Sigmoid colon (tissue), 7 donors: ENCODE results near the gene PPP1R12A. TPM values are rescaled to one million over a fixed set of nuclear protein-coding genes. Genes with fewer than 3 reads are reported as not detected.
"Not testable (repeated sequence)": the region's sequence is repeated elsewhere in the genome, so short reads cannot be mapped to it uniquely, and the experiment has no call there.

Experiments used
- DNase-seq: peaks from one replicate; pipeline ENCODE4 v3.0.0-alpha.2; 2019
- H3K27ac ChIP-seq, 4 donors: fragments of 200-600 bp; sonication (generic); one replicate each; pipeline ENCODE4 v1.5.1; 2016 to 2019; ENCODE audit warnings: mild to moderate bottlenecking in 1 of 4
- H3K27me3 ChIP-seq, 3 donors: fragments of 200-600 bp; sonication (generic); one replicate each; pipeline ENCODE4 v1.5.1; 2019; ENCODE audit warnings: mild to moderate bottlenecking in 1 of 3
- H3K36me3 ChIP-seq, 4 donors: fragments of 200-600 bp; sonication (generic); one replicate each; pipeline ENCODE4 v1.5.1; 2016 to 2019
- H3K4me1 ChIP-seq, 4 donors: fragments of 200-600 bp; sonication (generic); one replicate each; pipeline ENCODE4 v1.5.1; 2017 to 2019
- H3K4me3 ChIP-seq, 4 donors: fragments of 200-600 bp; sonication (generic); one replicate each; pipeline ENCODE4 v1.5.1; 2017 to 2019; ENCODE audit warnings: mild to moderate bottlenecking in 2 of 4, moderate library complexity in 1 of 4
- H3K9me3 ChIP-seq, 4 donors: fragments of 200-600 bp in 3 of 4; sonication (generic) in 3 of 4; one replicate each; pipeline versions ENCODE4 v1.5.1 to v1.6.1; 2013 to 2019
- EP300 ChIP-seq, 4 donors: sonication (generic); formaldehyde crosslinking; IDR thresholded peaks; one replicate each; pipeline ENCODE4 v1.6.1; 2017; ENCODE audit warnings: antibody characterized with exemption in 4 of 4
- POLR2A ChIP-seq, 2 donors: fragments of 450-650 bp; IDR thresholded peaks; one replicate each; pipeline ENCODE4 v1.6.1; 2016; ENCODE audit warnings: antibody characterized with exemption in 2 of 2, mild to moderate bottlenecking in 2 of 2, moderate library complexity in 2 of 2
- POLR2AphosphoS5 ChIP-seq, 4 donors: sonication (generic); formaldehyde crosslinking; IDR thresholded peaks; one replicate each; pipeline ENCODE4 v1.6.1; 2017; ENCODE audit warnings: antibody characterized with exemption in 4 of 4
- WGBS, 2 donors: extraction: QIAGEN DNeasy Blood & Tissue Kit; methylation state at CpG; one replicate each; pipeline ENCODE4 v1.1.7; 2013; 5-methylcytosine and 5-hydroxymethylcytosine counted together
- intact Hi-C: fragments of 100-400 bp; cut with DNase I; formaldehyde crosslinking; loops from one replicate; pipeline ENCODE4 v1.15.1; 2023
- polyA plus RNA-seq, 3 donors: library from polyadenylated mRNA; stranded (reverse); fragments of 200-250 nt; gene quantifications; one replicate each; pipeline ENCODE4 v1.2.3, GENCODE V29; 2013
- total RNA-seq, 4 donors: library from RNA; depleted of rRNA; stranded (reverse); fragments of >200 nt; gene quantifications; one replicate each; pipeline ENCODE4 v1.1.0, GENCODE V29; 2016
- TF ChIP-seq, protein P1 (sequence below), 4 experiments: fragments of 450-650 bp in 3 of 4; fragments of 200-600 bp in 1 of 4; IDR thresholded peaks; one replicate each; pipeline ENCODE4 v1.5.1; 2016 to 2019; ENCODE audit warnings: antibody characterized with exemption in 4 of 4, mild to moderate bottlenecking in 3 of 4, moderate library complexity in 2 of 4
- donor health status: healthy with polysubstance abuse.
- donor health status: Bipolar disorder and iron deficiency.
- donor health status: healthy.

PPP1R12A gene
- total and polyA plus RNA-seq, 7 donors, result 11.4 to 528 (median 326) TPM

DNA sequence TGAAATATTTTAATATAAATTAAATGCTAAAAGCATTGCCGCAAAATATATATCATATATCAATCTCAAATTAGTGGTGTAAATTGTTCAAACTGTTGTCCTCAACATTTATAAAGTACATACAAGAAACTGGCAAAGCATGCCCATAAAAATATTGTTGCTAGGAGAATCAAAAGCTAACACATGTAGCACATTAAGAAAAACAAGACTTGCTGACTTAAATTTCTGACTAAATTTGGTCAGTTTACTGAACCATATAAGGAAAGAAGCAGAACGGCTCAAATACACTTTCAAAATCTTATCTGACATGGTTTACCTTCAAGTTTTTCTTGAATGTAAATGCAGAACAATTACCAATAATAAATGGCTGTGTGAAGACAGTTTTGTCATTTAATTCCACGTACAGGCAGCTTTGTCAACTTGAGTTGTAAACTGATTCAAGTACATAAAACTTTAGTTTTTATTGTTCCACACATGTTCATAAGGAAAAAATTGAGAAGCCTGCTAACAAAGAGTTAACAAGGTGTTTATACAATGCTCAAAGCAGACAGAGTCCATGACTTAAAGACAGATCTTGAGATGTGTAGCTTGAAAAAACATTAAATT, 50.4 kb downstream of the PPP1R12A start:
- no peak for TF ChIP-seq EP300 (IDR thresholded peaks at IDR 0.05)
- TF ChIP-seq, protein P1, sequence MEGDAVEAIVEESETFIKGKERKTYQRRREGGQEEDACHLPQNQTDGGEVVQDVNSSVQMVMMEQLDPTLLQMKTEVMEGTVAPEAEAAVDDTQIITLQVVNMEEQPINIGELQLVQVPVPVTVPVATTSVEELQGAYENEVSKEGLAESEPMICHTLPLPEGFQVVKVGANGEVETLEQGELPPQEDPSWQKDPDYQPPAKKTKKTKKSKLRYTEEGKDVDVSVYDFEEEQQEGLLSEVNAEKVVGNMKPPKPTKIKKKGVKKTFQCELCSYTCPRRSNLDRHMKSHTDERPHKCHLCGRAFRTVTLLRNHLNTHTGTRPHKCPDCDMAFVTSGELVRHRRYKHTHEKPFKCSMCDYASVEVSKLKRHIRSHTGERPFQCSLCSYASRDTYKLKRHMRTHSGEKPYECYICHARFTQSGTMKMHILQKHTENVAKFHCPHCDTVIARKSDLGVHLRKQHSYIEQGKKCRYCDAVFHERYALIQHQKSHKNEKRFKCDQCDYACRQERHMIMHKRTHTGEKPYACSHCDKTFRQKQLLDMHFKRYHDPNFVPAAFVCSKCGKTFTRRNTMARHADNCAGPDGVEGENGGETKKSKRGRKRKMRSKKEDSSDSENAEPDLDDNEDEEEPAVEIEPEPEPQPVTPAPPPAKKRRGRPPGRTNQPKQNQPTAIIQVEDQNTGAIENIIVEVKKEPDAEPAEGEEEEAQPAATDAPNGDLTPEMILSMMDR (IDR thresholded peaks at IDR 0.05), result no peak
- no peak for TF ChIP-seq POLR2A (IDR thresholded peaks at IDR 0.05)
- TF ChIP-seq POLR2AphosphoS5 (IDR thresholded peaks at IDR 0.05), result no peak
- intact Hi-C loops, result loop anchor here (5.0 kb wide), 1 partner anchor 48 kb away; no protein-coding TSS in a partner anchor
- no peaks in the 10 kb centered on the region for H3K27me3 ChIP-seq
- H3K4me3 ChIP-seq, result no peak overlapping the region
- no peaks in the 10 kb centered on the region for H3K36me3 ChIP-seq
- 56 to 76% methylated on average over 3 of the region's 3 CpGs for WGBS, 2 donors
- no peak for DNase-seq
- peak overlapping the region in 3 of 4 donors; percentile 20 to 47 (median 32) for H3K27ac ChIP-seq
- peaks cover 0 to 100% (median 89%) of the 10 kb centered on the region in 4 donors for H3K4me1 ChIP-seq
- H3K9me3 ChIP-seq, result no peaks in the 10 kb centered on the region

DNA sequence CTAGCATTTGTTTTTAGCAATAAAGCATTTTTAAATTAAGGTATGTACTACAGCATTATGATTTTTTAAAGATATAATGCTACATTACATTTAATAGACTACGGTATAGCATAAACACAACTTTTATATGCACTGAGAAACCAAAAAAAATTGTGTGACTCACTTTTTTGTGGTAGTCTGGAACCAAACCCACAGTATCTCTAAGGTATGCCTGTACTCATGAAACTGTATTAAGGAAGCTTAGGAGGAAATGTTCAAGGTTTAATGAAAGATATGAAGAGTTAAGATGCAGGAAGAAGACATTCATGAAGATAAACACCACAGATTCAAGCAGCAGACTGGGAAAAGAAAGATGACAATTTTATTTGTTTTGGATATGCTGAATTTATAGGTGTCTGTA, 51.7 kb downstream of the PPP1R12A start:
- Histone ChIP-seq H3K4me1 (peaks cover 0 to 98% (median 84%) of the 10 kb centered on the region in 4 donors), H3K9me3 (no peaks in the 10 kb centered on the region), H3K4me3 (no peak overlapping the region), H3K27ac (peak overlapping the region in 2 of 4 donors; percentile 17 to 47), H3K36me3 (no peaks in the 10 kb centered on the region), H3K27me3 (no peaks in the 10 kb centered on the region)
- 67 to 85% methylated on average over 1 of the region's 1 CpG for WGBS, 2 donors
- intact Hi-C loops, result no loop called here
- TF ChIP-seq EP300 (IDR thresholded peaks at IDR 0.05) (no peak), POLR2AphosphoS5 (IDR thresholded peaks at IDR 0.05) (no peak), POLR2A (IDR thresholded peaks at IDR 0.05) (no peak)
- TF ChIP-seq, protein P1 (IDR thresholded peaks at IDR 0.05), result no peak
- DNase-seq, result no peak

GRCh38 chr12:79881351-79881750, 53.5 kb downstream of the PPP1R12A start:
- Histone ChIP-seq H3K4me3 (no peak overlapping the region), H3K27me3 (no peaks in the 10 kb centered on the region), H3K27ac (peak overlapping the region in 1 of 4 donors; percentile 5), H3K9me3 (no peaks in the 10 kb centered on the region), H3K4me1 (peaks cover 0 to 90% (median 75%) of the 10 kb centered on the region in 4 donors), H3K36me3 (no peaks in the 10 kb centered on the region)
- WGBS, 2 donors, result 97 to 99% methylated on average over 2 of the region's 2 CpGs
- TF ChIP-seq, protein P1 (IDR thresholded peaks at IDR 0.05), result no peak
- no peak for TF ChIP-seq EP300 (IDR thresholded peaks at IDR 0.05)
- TF ChIP-seq POLR2AphosphoS5 (IDR thresholded peaks at IDR 0.05), result no peak
- TF ChIP-seq POLR2A (IDR thresholded peaks at IDR 0.05), result no peak
- intact Hi-C loops, result no loop called here
- DNase-seq, result no peak

GRCh38 chr12:79878506-79878905, 56.4 kb downstream of the PPP1R12A start:
- intact Hi-C loops, H3K9me3 ChIP-seq, H3K27me3 ChIP-seq, H3K36me3 ChIP-seq, H3K4me3 ChIP-seq, DNase-seq: not testable (repeated sequence)
- 94 to 98% methylated on average over 4 of the region's 4 CpGs for WGBS, 2 donors
- peak overlapping the region in 2 of 4 donors; percentile 2 to 9 for H3K27ac ChIP-seq
- H3K4me1 ChIP-seq, result peaks cover 0 to 72% (median 66%) of the 10 kb centered on the region in 4 donors

GRCh38 chr12:79877246-79877645, 57.7 kb downstream of the PPP1R12A start:
- no peak overlapping the region for H3K27ac ChIP-seq
- no peak for DNase-seq
- H3K4me3 ChIP-seq, result no peak overlapping the region
- WGBS, 2 donors, result 95 to 96% methylated on average over 8 of the region's 8 CpGs
- no peaks in the 10 kb centered on the region for H3K9me3 ChIP-seq
- intact Hi-C loops, result no loop called here
- H3K4me1 ChIP-seq, result peaks cover 0 to 71% (median 57%) of the 10 kb centered on the region in 4 donors
- H3K27me3 ChIP-seq, result no peaks in the 10 kb centered on the region
- H3K36me3 ChIP-seq, result peaks cover 0 to 5% (median 0%) of the 10 kb centered on the region in 4 donors
- TF ChIP-seq EP300 (IDR thresholded peaks at IDR 0.05) (no peak), POLR2A (IDR thresholded peaks at IDR 0.05) (no peak), POLR2AphosphoS5 (IDR thresholded peaks at IDR 0.05) (no peak)
- TF ChIP-seq, protein P1 (IDR thresholded peaks at IDR 0.05), result no peak
